Measurements from ENCODE around the gene TUBE1.

The TUBE1 gene

DNA sequence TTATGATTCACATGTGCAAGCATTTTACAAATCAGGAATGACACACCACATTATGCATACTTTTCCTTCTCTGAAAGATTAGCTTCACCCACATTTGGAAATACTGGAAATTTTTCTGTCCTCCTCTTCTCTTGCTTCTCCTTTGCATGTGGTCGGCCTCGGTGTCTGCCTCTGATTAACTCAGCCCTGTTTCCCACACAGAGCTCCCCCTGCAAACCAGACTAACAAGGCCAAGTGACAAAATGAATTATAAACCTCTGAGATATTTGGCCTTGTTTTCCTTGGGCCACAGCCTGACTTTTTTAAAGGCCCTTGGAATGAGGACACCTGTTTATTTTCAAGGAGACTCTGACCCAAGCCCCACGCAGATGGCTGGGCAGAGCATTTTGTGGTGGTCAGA is 42.4 kb downstream of the TUBE1 start:
- in situ Hi-C loops (cut with HindIII; ENCODE audit: low sequenced_read_pairs): no loop called here
- no peak overlapping the region for H3K4me3 ChIP-seq (ENCODE audit: low read depth, low read length)
- peak; percentile 56 for DNase-seq (ENCODE audit: low read depth, low spot score)
- no peak for TF ChIP-seq CTCF (IDR thresholded peaks at IDR 0.05; ENCODE audit: low read depth, low read length)

DNA sequence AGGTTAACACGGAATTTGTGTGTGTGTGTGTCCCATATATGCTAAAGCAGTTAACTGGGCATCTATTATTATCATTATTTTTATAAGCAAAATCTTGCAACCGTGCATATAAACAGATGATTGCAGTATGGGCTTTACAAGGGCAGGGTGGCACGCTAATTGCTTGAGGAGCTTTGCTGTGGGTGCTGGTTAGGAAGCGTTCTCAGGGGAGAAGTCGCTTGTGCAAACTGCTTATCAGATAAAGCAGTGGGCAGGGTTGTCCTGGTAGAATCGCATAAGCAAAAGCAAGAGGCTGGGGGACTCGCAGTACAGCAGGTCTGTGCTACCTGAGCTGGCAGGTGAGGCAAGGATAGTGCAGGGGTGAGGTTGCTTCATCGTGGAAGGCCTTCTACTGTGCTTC is 43.1 kb downstream of the TUBE1 start:
- no peak for DNase-seq (ENCODE audit: low read depth, low spot score)
- in situ Hi-C loops (cut with HindIII; ENCODE audit: low sequenced_read_pairs): no loop called here
- TF ChIP-seq CTCF (IDR thresholded peaks at IDR 0.05; ENCODE audit: low read depth, low read length): no peak
- H3K4me3 ChIP-seq (ENCODE audit: low read depth, low read length): no peak overlapping the region

DNA sequence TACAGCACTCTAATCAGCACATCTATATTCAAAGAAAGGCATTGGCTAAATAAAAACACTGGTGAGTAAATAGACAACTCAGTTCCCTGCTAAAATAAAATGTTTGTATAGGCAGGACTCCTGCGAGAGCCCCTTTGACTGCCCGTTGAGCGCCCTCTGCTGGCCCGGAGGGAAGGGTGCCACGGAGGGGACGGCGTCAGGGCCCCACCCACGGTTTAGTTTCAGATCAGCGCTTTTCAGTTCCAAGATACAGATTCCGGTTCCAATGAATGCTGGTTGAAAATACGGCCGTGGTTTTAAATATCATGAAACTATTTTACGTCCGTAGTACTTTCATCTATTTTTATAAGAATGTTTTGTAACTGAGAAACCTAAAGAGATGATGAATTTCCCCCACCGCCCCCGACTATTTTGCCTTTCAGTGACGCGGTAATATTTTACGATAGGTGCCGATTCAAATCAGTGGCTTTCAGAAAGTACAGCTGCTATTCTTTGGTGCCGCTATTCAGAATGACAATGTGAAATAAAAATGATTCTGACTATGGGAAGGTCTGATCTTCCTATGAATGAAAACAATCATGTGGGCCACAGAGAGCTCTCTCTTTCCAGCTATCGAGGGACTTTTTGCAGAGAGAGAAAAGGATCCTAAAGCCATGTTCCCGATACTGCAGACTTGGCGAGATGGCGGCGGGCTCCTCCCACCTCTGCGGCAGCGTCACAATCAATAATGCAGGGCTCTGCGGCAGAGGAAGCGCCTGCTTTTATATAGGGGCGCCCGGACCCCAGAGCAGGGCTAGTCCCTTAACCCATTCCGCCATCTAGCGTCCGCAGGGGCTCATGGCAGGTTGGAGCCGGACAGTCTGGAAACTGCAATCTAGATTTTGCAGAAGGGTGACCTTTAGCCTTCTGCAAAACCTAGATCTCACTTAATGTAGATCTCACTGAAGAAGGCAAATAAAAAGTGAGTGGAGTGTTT is 44.0 kb downstream of the TUBE1 start:
- peak; percentile 97 for TF ChIP-seq CTCF (IDR thresholded peaks at IDR 0.05; ENCODE audit: low read depth, low read length)
- in situ Hi-C loops (cut with HindIII; ENCODE audit: low sequenced_read_pairs): no loop called here
- DNase-seq (ENCODE audit: low read depth, low spot score): peak; percentile 95
- peak overlapping the region; percentile 68 for H3K4me3 ChIP-seq (ENCODE audit: low read depth, low read length)

DNA sequence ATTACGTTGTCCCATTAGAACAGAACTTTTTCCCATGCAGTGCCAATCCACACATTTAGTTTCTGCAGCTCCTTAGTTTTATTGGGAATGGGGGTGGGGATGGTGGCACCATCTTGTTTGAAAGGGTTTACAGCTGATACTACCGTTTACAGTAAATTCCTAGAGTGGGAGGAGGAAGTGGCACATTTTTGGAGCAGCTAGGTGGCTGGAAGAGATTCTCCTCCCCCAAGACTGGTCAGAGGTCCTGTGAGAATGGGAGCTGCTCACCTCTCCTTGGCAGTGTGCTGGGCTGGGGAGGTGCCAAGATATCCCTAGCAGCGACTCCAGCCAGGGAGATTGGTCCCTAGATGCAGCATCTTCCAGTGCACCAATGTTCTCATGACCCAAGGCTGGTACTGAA is 45.7 kb downstream of the TUBE1 start:
- DNase-seq (ENCODE audit: low read depth, low spot score): no peak
- in situ Hi-C loops (cut with HindIII; ENCODE audit: low sequenced_read_pairs): no loop called here
- no peak for TF ChIP-seq CTCF (IDR thresholded peaks at IDR 0.05; ENCODE audit: low read depth, low read length)

DNA sequence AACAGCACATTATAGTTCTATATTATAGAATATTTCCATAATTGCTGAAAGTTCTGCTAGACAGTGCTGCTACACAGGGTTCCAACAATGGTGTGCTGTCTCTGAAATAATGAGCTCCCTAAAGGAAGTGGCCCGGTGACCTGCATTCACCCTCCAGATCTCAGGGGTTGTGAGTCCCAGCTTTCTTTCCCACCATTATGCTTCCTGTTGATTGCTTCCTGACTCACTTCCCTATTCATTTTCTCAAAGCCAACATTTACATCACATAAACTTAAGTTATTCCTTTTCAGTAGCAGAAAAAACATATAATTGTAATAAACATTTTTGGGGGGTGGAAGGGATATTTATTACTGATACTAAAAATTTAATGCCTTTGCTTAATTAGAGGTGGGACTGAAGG is 46.3 kb downstream of the TUBE1 start:
- no peak for DNase-seq (ENCODE audit: low read depth, low spot score)
- in situ Hi-C loops (cut with HindIII; ENCODE audit: low sequenced_read_pairs): no loop called here
- no peak overlapping the region for H3K4me3 ChIP-seq (ENCODE audit: low read depth, low read length)
- no peak for TF ChIP-seq CTCF (IDR thresholded peaks at IDR 0.05; ENCODE audit: low read depth, low read length)

More for the DNA sequence above, 45.7 kb downstream of the TUBE1 start:
- no peak overlapping the region for H3K4me3 ChIP-seq (ENCODE audit: low read depth, low read length)

DNA sequence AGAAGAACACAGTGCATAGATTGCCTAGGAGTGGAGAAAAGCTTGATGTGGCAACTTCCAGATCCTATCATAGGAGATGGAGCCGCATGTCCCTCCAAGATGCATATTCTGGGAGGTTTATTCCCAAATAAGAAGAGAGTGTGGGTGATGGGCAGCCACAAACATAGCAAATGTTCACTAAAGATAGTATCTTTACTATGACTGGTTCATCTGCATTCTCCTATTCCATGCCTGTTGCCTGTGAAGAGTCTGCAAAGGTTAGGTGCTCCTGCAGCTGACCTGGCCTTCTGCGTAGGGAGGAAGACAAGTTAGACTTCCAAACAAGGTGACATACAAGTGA is 47.9 kb downstream of the TUBE1 start:
- H3K4me3 ChIP-seq (ENCODE audit: low read depth, low read length): no peak overlapping the region
- no peak for DNase-seq (ENCODE audit: low read depth, low spot score)
- TF ChIP-seq CTCF (IDR thresholded peaks at IDR 0.05; ENCODE audit: low read depth, low read length): no peak
- in situ Hi-C loops (cut with HindIII; ENCODE audit: low sequenced_read_pairs): no loop called here

Measured in astrocyte of the spinal cord (primary cell).